HepG2 (cell line): ENCODE data around the gene GMPR. TPM values are rescaled to one million over a fixed set of nuclear protein-coding genes. Genes with fewer than 3 reads are reported as not detected.

ENCODE experiments used
- DMAP1 ChIP-seq: IDR thresholded peaks from 2 replicates; pipeline ENCODE4 v1.6.1; 2016
- DPF2 ChIP-seq: sonication (generic); formaldehyde crosslinking; IDR thresholded peaks from 2 replicates; pipeline ENCODE4 v1.4.0; 2020; ENCODE audit warnings: mild to moderate bottlenecking, low read depth, missing genetic modification reagents, borderline replicate concordance
- ELF1 ChIP-seq: sonication (generic); formaldehyde crosslinking; IDR thresholded peaks from 2 replicates; pipeline ENCODE4 v1.4.0; 2020; ENCODE audit warnings: missing genetic modification reagents
- GABPB1 ChIP-seq: IDR thresholded peaks from 2 replicates; pipeline ENCODE4 v1.6.1; 2016; ENCODE audit warnings: mild to moderate bottlenecking, missing genetic modification reagents, moderate library complexity, missing compliant biosample characterization
- NR2F1 ChIP-seq, 2 experiments: fragments of 450-650 bp in 1 of 2; formaldehyde crosslinking in 1 of 2; IDR thresholded peaks; 2 replicates each; pipeline versions ENCODE4 v1.5.0 to v1.6.1; 2016 to 2020; ENCODE audit warnings: mild to moderate bottlenecking in 1 of 2, missing compliant biosample characterization in 1 of 2, missing genetic modification reagents in 1 of 2, moderate library complexity in 1 of 2
- PAX8 ChIP-seq: sonication (generic); formaldehyde crosslinking; IDR thresholded peaks from 2 replicates; pipeline ENCODE4 v1.8.0; 2022; ENCODE audit warnings: mild to moderate bottlenecking, missing genetic modification reagents, borderline replicate concordance
- RAD21 ChIP-seq: fragments of 450-650 bp; formaldehyde crosslinking; IDR thresholded peaks from 2 replicates; pipeline ENCODE4 v1.5.0; 2020; ENCODE audit warnings: mild to moderate bottlenecking
- TCF12 ChIP-seq, 2 experiments: fragments of 450-650 bp in 1 of 2; sonication (generic) in 1 of 2; formaldehyde crosslinking in 1 of 2; IDR thresholded peaks; 2 replicates each; pipeline versions ENCODE4 v1.6.1 to v1.8.0; 2017 to 2022; ENCODE audit warnings: antibody characterized with exemption in 1 of 2, mild to moderate bottlenecking in 1 of 2, missing genetic modification reagents in 1 of 2, moderate library complexity in 1 of 2
- XRCC5 ChIP-seq: fragments of 200-400 bp; formaldehyde crosslinking; optimal IDR thresholded peaks from 2 replicates; pipeline ENCODE3; 2017; ENCODE audit warnings: mild to moderate bottlenecking, low read length
- ZNF143 ChIP-seq: sonication (generic); formaldehyde crosslinking; IDR thresholded peaks from 2 replicates; pipeline ENCODE4 v1.4.0; 2020; ENCODE audit warnings: missing genetic modification reagents
- ZNF180 ChIP-seq: sonication (generic); formaldehyde crosslinking; IDR thresholded peaks from 2 replicates; pipeline ENCODE4 v1.4.0; 2020; ENCODE audit warnings: low read depth, missing genetic modification reagents, borderline replicate concordance
- ZNF530 ChIP-seq: sonication (generic); formaldehyde crosslinking; IDR thresholded peaks from 2 replicates; pipeline ENCODE4 v1.5.0; 2020; ENCODE audit warnings: low read depth, mild to moderate bottlenecking, missing genetic modification reagents
- ZNF670 ChIP-seq: sonication (generic); formaldehyde crosslinking; IDR thresholded peaks from 2 replicates; pipeline ENCODE4 v1.8.0; 2022; ENCODE audit warnings: mild to moderate bottlenecking, missing genetic modification reagents, borderline replicate concordance
- ZNF790 ChIP-seq: sonication (generic); formaldehyde crosslinking; IDR thresholded peaks from 2 replicates; pipeline ENCODE4 v1.8.0; 2022; ENCODE audit warnings: missing genetic modification reagents, mild to moderate bottlenecking, borderline replicate concordance
- ZSCAN25 ChIP-seq: sonication (generic); formaldehyde crosslinking; IDR thresholded peaks from 2 replicates; pipeline ENCODE4 v1.8.0; 2022; ENCODE audit warnings: mild to moderate bottlenecking, missing genetic modification reagents
- polyA plus RNA-seq, 8 experiments: library from polyadenylated mRNA; depleted of rRNA in 3 of 8; stranded (reverse) in 7 of 8; unstranded in 1 of 8; fragments of >200 nt; fragmentation: Illumina TruSeq in 4 of 8; extraction: Trizol in 4 of 8; gene quantifications; 2 replicates each; pipeline versions ENCODE4 v1.2.1 to v1.2.3, GENCODE V29; 2011 to 2016; ENCODE audit warnings: low read depth in 4 of 8, missing spikeins in 1 of 8, mixed read lengths in 1 of 8; ENCODE audit not compliant: insufficient read depth in 1 of 8
- total RNA-seq, 5 experiments: library from RNA; depleted of rRNA; stranded (reverse); fragments of >200 nt; fragmentation: Illumina TruSeq; extraction: Trizol; gene quantifications; 2 replicates each; pipeline ENCODE4 v1.2.3, GENCODE V29; 2016; ENCODE audit warnings: low read depth in 1 of 5
- TF ChIP-seq, protein P1 (sequence below): sonication (generic); formaldehyde crosslinking; IDR thresholded peaks from 2 replicates; pipeline ENCODE4 v1.4.0; 2020; ENCODE audit warnings: missing genetic modification reagents
- TF ChIP-seq, protein P2 (sequence below): sonication (generic); formaldehyde crosslinking; IDR thresholded peaks from 2 replicates; pipeline ENCODE4 v1.5.0; 2020; ENCODE audit warnings: mild to moderate bottlenecking, missing genetic modification reagents, moderate library complexity
- TF ChIP-seq, protein P3 (sequence below): sonication (generic); formaldehyde crosslinking; IDR thresholded peaks from 2 replicates; pipeline ENCODE4 v1.4.0; 2020; ENCODE audit warnings: missing genetic modification reagents
- TF ChIP-seq, protein P4 (sequence below): sonication (generic); formaldehyde crosslinking; IDR thresholded peaks from 2 replicates; pipeline ENCODE4 v1.5.1; 2020; ENCODE audit warnings: missing genetic modification reagents, mild to moderate bottlenecking, borderline replicate concordance
- TF ChIP-seq, protein P5 (sequence below): sonication (generic); formaldehyde crosslinking; IDR thresholded peaks from 2 replicates; pipeline ENCODE4 v1.5.0; 2020; ENCODE audit warnings: mild to moderate bottlenecking, low read depth, missing genetic modification reagents, borderline replicate concordance
- TF ChIP-seq, protein P6 (sequence below): sonication (generic); formaldehyde crosslinking; conservative IDR thresholded peaks from 2 replicates; pipeline ENCODE4 v1.4.0; 2020; ENCODE audit warnings: missing genetic modification reagents

Gene GMPR
- total and polyA plus RNA-seq, 2 of the 13 experiments (the other 11 are each of a cell fraction or from before 2014, with no cell fraction given), result not detected

DNA sequence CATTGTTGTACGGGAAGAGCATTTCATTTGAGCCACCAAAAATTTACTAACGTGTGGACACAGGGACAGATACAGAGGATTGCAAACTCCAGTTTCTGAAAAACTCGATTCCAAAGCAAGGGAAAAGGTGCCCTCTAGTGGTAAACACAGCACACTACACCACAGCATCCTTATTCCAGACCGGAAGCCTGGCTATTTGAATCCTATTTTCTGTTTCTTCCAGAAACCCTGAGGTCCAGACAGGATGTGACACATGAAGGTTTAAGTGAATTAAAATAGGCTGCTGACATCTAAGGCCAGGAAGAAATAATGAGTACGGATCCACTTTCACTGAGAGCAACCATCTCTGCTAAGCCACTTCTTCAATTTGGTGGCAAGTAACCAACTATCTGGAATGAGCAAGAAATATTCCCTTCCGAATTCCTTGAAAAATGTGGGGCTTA lies 31.8 kb upstream of the GMPR start (continued):
- TF ChIP-seq ZNF180 (CRISPR knock-in tag) (no peak), ELF1 (CRISPR knock-in tag) (peak; percentile 60), ZNF143 (CRISPR knock-in tag) (no peak), XRCC5 (peak; percentile 21), PAX8 (CRISPR knock-in tag) (no peak), ZNF790 (CRISPR knock-in tag) (no peak), ZNF670 (no peak), ZNF530 (no peak), TCF12 (IDR thresholded peaks at IDR 0.05) (no peak), TCF12 (CRISPR knock-in tag; IDR thresholded peaks at IDR 0.05) (no peak), RAD21 (CRISPR knock-in tag) (peak; percentile 84), ZSCAN25 (no peak), DMAP1 (no peak), NR2F1 (CRISPR knock-in tag; IDR thresholded peaks at IDR 0.05) (no peak), DPF2 (CRISPR knock-in tag) (no peak), GABPB1 (peak; percentile 33; the same call in 1 of the 2 replicates)
- TF ChIP-seq, protein P1, sequence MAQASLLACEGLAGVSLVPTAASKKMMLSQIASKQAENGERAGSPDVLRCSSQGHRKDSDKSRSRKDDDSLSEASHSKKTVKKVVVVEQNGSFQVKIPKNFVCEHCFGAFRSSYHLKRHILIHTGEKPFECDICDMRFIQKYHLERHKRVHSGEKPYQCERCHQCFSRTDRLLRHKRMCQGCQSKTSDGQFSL (CRISPR knock-in tag), result no peak
- TF ChIP-seq, protein P2, sequence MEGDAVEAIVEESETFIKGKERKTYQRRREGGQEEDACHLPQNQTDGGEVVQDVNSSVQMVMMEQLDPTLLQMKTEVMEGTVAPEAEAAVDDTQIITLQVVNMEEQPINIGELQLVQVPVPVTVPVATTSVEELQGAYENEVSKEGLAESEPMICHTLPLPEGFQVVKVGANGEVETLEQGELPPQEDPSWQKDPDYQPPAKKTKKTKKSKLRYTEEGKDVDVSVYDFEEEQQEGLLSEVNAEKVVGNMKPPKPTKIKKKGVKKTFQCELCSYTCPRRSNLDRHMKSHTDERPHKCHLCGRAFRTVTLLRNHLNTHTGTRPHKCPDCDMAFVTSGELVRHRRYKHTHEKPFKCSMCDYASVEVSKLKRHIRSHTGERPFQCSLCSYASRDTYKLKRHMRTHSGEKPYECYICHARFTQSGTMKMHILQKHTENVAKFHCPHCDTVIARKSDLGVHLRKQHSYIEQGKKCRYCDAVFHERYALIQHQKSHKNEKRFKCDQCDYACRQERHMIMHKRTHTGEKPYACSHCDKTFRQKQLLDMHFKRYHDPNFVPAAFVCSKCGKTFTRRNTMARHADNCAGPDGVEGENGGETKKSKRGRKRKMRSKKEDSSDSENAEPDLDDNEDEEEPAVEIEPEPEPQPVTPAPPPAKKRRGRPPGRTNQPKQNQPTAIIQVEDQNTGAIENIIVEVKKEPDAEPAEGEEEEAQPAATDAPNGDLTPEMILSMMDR, result peak; percentile 89
- TF ChIP-seq, protein P3, sequence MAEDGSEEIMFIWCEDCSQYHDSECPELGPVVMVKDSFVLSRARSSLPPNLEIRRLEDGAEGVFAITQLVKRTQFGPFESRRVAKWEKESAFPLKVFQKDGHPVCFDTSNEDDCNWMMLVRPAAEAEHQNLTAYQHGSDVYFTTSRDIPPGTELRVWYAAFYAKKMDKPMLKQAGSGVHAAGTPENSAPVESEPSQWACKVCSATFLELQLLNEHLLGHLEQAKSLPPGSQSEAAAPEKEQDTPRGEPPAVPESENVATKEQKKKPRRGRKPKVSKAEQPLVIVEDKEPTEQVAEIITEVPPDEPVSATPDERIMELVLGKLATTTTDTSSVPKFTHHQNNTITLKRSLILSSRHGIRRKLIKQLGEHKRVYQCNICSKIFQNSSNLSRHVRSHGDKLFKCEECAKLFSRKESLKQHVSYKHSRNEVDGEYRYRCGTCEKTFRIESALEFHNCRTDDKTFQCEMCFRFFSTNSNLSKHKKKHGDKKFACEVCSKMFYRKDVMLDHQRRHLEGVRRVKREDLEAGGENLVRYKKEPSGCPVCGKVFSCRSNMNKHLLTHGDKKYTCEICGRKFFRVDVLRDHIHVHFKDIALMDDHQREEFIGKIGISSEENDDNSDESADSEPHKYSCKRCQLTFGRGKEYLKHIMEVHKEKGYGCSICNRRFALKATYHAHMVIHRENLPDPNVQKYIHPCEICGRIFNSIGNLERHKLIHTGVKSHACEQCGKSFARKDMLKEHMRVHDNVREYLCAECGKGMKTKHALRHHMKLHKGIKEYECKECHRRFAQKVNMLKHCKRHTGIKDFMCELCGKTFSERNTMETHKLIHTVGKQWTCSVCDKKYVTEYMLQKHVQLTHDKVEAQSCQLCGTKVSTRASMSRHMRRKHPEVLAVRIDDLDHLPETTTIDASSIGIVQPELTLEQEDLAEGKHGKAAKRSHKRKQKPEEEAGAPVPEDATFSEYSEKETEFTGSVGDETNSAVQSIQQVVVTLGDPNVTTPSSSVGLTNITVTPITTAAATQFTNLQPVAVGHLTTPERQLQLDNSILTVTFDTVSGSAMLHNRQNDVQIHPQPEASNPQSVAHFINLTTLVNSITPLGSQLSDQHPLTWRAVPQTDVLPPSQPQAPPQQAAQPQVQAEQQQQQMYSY (CRISPR knock-in tag), result no peak
- TF ChIP-seq, protein P4, sequence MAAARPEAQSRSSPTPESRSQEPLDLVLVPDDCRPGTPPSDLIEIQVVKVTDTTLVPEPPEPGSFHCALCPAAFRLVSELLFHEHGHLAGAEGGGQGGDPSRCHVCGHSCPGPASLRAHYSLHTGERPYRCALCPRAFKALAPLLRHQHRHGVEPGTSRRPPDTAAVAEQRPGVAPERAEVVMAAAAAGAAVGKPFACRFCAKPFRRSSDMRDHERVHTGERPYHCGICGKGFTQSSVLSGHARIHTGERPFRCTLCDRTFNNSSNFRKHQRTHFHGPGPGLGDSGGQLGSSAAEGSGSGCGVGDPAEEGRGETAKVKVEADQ, result no peak
- TF ChIP-seq, protein P5, sequence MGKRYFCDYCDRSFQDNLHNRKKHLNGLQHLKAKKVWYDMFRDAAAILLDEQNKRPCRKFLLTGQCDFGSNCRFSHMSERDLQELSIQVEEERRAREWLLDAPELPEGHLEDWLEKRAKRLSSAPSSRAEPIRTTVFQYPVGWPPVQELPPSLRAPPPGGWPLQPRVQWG (CRISPR knock-in tag), result no peak
- TF ChIP-seq, protein P6, sequence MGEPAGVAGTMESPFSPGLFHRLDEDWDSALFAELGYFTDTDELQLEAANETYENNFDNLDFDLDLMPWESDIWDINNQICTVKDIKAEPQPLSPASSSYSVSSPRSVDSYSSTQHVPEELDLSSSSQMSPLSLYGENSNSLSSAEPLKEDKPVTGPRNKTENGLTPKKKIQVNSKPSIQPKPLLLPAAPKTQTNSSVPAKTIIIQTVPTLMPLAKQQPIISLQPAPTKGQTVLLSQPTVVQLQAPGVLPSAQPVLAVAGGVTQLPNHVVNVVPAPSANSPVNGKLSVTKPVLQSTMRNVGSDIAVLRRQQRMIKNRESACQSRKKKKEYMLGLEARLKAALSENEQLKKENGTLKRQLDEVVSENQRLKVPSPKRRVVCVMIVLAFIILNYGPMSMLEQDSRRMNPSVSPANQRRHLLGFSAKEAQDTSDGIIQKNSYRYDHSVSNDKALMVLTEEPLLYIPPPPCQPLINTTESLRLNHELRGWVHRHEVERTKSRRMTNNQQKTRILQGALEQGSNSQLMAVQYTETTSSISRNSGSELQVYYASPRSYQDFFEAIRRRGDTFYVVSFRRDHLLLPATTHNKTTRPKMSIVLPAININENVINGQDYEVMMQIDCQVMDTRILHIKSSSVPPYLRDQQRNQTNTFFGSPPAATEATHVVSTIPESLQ (CRISPR knock-in tag), result no peak
